D721Med (cell line): ENCODE results near the gene MYO9A.

ENCODE experiments used
- DNase-seq: peaks from one replicate; pipeline ENCODE4 v3.0.0; 2011; ENCODE audit warnings: low spot score; ENCODE audit not compliant: insufficient read length
- FAIRE-seq: peaks from 2 replicates; lab custom pipeline; 2011; peaks lifted over from hg19 to GRCh38; lab: Jason Lieb, UNC
- TF ChIP-seq, protein P1 (sequence below): IDR thresholded peaks from 2 replicates; pipeline ENCODE4 v1.5.1; 2012; ENCODE audit warnings: mild to moderate bottlenecking, control low read depth; ENCODE audit not compliant: insufficient read depth; ENCODE audit errors: missing control alignments

MYO9A gene

GRCh38 chr15:71800835-71801745 lies 316.9 kb downstream of the MYO9A start:
- FAIRE-seq (peak; percentile 58), DNase-seq (no peak)
- TF ChIP-seq, protein P1, sequence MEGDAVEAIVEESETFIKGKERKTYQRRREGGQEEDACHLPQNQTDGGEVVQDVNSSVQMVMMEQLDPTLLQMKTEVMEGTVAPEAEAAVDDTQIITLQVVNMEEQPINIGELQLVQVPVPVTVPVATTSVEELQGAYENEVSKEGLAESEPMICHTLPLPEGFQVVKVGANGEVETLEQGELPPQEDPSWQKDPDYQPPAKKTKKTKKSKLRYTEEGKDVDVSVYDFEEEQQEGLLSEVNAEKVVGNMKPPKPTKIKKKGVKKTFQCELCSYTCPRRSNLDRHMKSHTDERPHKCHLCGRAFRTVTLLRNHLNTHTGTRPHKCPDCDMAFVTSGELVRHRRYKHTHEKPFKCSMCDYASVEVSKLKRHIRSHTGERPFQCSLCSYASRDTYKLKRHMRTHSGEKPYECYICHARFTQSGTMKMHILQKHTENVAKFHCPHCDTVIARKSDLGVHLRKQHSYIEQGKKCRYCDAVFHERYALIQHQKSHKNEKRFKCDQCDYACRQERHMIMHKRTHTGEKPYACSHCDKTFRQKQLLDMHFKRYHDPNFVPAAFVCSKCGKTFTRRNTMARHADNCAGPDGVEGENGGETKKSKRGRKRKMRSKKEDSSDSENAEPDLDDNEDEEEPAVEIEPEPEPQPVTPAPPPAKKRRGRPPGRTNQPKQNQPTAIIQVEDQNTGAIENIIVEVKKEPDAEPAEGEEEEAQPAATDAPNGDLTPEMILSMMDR, result peak; percentile 80

DNA sequence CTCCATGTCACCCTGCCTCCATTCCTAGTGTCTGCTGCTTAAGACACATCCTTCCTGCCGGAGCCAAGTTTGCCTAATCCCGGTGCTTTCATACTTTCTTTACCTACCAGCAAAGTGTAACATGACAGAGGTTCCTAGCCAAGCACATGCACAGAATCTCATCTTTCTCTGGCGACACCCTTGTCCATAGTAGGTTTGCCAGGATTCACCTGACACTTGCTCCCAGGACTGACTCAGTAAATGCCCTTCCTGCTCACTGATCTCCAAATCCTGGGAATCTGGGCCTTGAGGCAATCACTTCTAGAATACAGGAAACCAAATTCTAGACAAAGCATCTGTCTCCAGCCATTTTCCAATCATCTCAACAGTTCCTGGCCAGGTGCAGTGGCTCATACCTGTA lies 317.8 kb downstream of the MYO9A start:
- DNase-seq (no peak), FAIRE-seq (no peak)
- TF ChIP-seq, protein P1, result no peak

- TF ChIP-seq, protein P1, result no peak
- DNase-seq (no peak), FAIRE-seq (no peak)
These were observed 319.3 kb downstream of the MYO9A start for GRCh38 chr15:71798641-71799040.

DNA sequence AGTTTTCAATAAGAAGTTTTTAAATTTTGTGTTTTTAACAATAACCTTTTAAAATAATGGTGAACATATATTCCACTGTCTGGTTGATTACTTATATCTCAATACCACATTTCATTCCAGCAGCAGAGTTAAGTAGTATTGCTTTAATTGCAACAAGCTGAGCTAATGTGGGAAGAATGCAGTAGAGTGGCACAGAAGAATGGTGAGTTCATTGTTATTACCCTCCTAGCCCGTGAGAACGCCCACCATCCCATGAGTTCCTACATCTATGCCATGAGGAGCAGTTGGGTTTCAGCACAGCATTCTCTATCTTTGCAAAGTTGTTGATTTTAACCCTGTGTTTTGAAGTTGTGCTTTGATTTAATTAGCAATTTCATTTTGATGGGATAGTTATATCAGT lies 325.4 kb downstream of the MYO9A start:
- TF ChIP-seq, protein P1, result no peak
- no peak for FAIRE-seq
- no peak for DNase-seq

GRCh38 chr15:71791975-71792374 lies 326.0 kb downstream of the MYO9A start:
- TF ChIP-seq, protein P1, result no peak
- no peak for DNase-seq
- no peak for FAIRE-seq

DNA sequence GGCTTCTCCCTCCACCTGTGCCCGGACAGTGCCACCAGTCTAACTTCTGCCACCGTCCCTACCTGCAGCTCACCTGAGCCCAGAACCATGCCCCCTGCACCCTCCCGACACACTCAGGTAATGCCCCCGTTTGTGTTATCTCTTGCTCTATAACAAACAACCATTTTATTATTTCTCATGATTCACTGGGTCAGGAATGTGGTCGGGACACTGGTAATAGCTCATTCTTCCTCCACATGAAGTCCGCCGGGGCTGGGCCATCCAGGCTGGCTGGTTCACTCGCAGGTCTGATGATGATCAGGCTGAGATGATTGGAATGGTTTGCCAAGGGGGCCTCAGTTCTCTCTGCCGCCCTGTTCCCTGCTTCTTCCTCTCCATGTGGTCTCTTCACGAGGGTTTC lies 327.9 kb downstream of the MYO9A start:
- TF ChIP-seq, protein P1, result no peak
- no peak for FAIRE-seq
- DNase-seq, result no peak

DNA sequence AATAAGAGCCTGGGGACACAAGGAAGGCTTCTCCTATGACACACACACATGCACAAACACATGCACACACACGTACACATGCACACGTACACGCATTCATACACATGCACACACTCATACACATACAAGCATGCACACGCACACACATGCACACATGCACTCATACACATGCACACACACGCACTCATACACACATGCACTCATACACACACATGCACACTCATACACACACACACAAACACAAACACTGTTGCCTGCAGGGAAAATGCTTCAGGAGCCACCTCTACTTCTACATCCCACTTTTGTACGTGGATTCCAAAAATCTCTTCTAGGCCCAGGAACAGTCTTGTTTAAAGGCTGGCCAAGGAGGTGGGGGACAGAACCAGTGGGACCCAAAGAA lies 328.3 kb downstream of the MYO9A start:
- TF ChIP-seq, protein P1, result no peak
- no peak for DNase-seq
- no peak for FAIRE-seq
